Astrocyte of the spinal cord (primary cell): ENCODE results near the gene ACSS2.

Experiments used
- DNase-seq: peaks from one replicate; pipeline ENCODE4 v3.0.0; 2011; ENCODE audit warnings: low read depth, low spot score
- H3K4me3 ChIP-seq: 2 replicates; pipeline ENCODE4 v1.5.1; 2011; ENCODE audit warnings: low read depth, mild to moderate bottlenecking, low read length, moderate library complexity
- in situ Hi-C: cut with HindIII; loops from 2 replicates; pipeline ENCODE4 v1.10.0; 2017; ENCODE audit warnings: low sequenced_read_pairs
- TF ChIP-seq, protein P1 (sequence below): IDR thresholded peaks from 2 replicates; pipeline ENCODE4 v1.5.1; 2012; ENCODE audit warnings: low read depth, mild to moderate bottlenecking, low read length, inconsistent platforms

Gene ACSS2

GRCh38 chr20:34968042-34968775, 91.8 kb downstream of the ACSS2 start:
- no peak for DNase-seq
- in situ Hi-C loops, result no loop called here
- TF ChIP-seq, protein P1, sequence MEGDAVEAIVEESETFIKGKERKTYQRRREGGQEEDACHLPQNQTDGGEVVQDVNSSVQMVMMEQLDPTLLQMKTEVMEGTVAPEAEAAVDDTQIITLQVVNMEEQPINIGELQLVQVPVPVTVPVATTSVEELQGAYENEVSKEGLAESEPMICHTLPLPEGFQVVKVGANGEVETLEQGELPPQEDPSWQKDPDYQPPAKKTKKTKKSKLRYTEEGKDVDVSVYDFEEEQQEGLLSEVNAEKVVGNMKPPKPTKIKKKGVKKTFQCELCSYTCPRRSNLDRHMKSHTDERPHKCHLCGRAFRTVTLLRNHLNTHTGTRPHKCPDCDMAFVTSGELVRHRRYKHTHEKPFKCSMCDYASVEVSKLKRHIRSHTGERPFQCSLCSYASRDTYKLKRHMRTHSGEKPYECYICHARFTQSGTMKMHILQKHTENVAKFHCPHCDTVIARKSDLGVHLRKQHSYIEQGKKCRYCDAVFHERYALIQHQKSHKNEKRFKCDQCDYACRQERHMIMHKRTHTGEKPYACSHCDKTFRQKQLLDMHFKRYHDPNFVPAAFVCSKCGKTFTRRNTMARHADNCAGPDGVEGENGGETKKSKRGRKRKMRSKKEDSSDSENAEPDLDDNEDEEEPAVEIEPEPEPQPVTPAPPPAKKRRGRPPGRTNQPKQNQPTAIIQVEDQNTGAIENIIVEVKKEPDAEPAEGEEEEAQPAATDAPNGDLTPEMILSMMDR, result no peak
- no peak overlapping the region for H3K4me3 ChIP-seq

- DNase-seq, result no peak
- in situ Hi-C loops, result no loop called here
Measured at GRCh38 chr20:34970193-34970840, 93.9 kb downstream of the ACSS2 start.

GRCh38 chr20:34970846-34971560, 94.6 kb downstream of the ACSS2 start:
- TF ChIP-seq, protein P1, result no peak
- DNase-seq, result no peak
- in situ Hi-C loops, result no loop called here
- H3K4me3 ChIP-seq, result no peak overlapping the region

More at GRCh38 chr20:34970193-34970840, 93.9 kb downstream of the ACSS2 start:
- TF ChIP-seq, protein P1, result no peak
- no peak overlapping the region for H3K4me3 ChIP-seq

DNA sequence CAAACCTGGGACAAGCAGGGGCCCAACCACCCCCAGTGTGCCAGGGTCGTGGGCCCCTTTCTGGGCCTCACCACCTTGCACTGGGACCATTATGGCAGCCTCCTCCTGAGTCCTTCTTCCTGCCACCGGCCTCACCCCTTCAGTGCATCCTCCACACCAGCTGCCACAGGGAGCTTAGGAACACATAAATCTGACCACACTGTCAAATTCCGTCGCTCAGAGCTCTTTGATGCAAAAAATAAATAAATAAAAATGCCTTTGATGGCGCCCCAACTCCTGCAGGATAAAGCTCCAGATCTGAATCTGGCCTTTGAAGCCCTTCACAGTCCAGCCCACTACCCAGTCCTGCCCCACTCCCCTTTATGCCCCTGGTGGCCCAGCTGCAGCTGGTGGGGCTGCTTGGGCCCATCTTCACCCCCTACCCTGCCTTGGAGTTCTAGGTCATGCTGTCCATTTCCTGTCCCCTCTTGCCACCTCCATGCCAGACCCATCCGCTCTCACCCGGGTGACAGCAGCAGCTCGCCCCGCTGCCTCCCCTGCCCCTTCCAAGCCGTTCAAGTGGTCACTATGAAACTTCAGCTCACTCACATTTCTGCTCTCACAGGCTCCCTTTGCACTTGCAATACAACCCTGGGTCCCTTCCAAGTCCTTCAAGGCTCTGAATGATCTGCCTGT, 95.3 kb downstream of the ACSS2 start:
- in situ Hi-C loops, result no loop called here
- no peak for DNase-seq
- TF ChIP-seq, protein P1, result no peak
- H3K4me3 ChIP-seq, result no peak overlapping the region

- TF ChIP-seq, protein P1, result no peak
- no peak overlapping the region for H3K4me3 ChIP-seq
- in situ Hi-C loops, result no loop called here
- DNase-seq, result no peak
Measured at GRCh38 chr20:34974246-34974645, 97.8 kb downstream of the ACSS2 start.

DNA sequence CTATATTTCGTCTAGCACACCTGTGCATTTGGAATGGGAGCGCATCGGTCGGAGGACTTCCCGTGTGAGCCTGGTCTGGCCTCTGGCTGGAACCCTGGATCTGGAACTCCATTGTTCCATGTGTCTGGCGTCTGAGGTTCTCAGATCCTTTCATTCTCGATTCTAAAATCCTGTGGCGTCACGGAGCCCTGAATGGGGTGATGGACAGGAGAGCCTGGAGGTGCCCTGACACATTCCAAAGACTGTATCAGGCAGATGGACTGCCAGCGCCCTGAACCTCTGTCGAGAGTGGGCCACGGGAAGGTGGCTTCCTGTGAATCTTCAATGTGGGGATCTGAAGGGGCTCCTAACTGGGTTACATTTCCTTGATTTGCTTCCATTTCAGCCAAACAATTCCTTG, 99.9 kb downstream of the ACSS2 start:
- DNase-seq, result no peak
- in situ Hi-C loops, result no loop called here
- TF ChIP-seq, protein P1, result no peak
- H3K4me3 ChIP-seq, result no peak overlapping the region
